ENCODE results near the gene VSTM2B.
"Not testable (repeated sequence)": the region's sequence is repeated elsewhere in the genome, so short reads cannot be mapped to it uniquely, and the experiment has no call there.

VSTM2B gene

DNA sequence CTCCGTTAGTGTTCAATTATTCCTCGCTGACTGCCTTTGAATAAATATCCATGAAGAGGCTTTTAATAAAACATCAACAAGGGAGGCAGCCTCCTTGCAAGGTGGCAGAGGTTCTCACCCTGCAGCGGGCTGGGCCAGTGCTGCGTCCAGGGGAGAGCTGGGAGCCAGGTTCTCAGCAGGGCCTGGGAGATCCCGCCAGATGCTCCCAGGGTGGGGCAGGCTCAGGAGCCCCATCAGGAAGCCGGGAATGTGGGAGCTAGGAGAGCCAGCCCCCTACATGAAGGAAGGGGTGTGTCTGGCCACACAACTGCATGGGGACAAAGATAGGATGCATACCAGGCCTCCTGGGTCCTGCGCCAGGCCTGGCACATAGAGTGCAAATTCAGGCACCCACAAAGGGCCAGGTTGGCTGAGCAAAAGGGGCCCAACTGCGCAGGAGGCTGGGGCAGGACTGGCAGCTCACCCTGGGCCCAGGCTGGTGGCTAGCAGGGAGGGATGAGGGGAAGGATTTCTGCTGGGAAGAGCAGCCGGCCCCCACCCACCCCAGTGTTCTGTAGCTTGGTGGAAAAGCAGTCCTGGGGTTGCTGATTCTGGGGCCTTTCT is 22.8 kb downstream of the VSTM2B start:
- Histone ChIP-seq H3K27ac (ENCODE audit: low read depth, low read length) (no peak overlapping the region), H3K27me3 (ENCODE audit: insufficient read depth, low read length) (no peaks in the 10 kb centered on the region), H3K4me1 (ENCODE audit: insufficient read depth, low read length) (no peaks in the 10 kb centered on the region), H3K9me3 (ENCODE audit: insufficient read depth, low read depth, low read length) (no peaks in the 10 kb centered on the region), H3K4me3 (ENCODE audit: low read length) (no peak overlapping the region), H3K9ac (ENCODE audit: low read depth, low read length) (no peak overlapping the region), H3K36me3 (ENCODE audit: insufficient read depth, low read length) (no peaks in the 10 kb centered on the region)
- 90% methylated on average over 9 of the region's 9 CpGs for WGBS

DNA sequence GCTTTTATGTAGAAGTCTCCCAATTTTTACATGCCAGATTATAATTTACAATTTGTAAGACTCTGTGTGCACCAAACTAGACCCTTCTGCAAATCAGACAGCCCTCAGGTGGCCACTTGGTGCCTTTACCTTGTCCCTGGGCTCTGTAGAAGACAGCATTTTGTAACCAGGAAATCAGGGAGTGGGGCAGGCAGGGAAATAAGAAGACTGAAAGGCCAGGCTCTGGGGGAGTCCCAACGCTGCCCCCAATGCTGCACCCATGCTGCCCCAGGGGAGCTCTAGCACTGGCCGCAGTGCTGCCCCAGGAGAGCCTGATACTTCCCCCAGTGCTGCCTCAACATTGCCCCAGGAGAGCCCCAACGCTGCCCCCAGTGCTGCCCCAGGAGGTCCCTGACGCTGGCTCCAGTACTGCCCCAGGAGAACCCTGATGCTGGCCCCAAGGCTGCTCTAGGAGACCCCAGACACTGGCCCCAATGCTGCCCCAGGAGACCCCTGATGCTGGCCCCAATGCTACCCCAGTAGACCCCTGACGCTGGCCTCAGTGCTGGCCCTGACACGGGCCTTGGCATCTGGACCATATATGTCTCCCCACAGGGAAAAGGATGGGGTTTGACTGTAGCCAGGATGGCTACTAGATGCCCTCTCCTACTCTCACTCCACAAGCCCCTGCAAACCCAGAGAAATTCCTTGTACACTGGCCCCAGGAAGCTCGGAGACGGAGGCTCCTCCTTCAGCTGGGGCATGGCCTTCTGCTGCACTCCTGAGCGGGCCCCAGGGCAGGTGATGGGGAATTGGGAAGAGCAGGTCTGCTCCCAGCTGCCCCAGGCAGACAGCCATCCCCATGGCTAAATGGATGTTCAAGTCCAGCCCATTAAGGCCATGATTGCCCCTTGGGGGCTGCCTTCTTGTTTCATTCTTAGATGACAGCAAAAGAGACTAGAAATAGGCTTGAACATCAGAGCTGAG is 23.6 kb downstream of the VSTM2B start:
- Histone ChIP-seq H3K27me3 (ENCODE audit: insufficient read depth, low read length) (no peaks in the 10 kb centered on the region), H3K4me3 (ENCODE audit: low read length) (no peak overlapping the region), H3K36me3 (ENCODE audit: insufficient read depth, low read length) (no peaks in the 10 kb centered on the region), H3K9me3 (ENCODE audit: insufficient read depth, low read depth, low read length) (no peaks in the 10 kb centered on the region), H3K9ac (ENCODE audit: low read depth, low read length) (no peak overlapping the region), H3K4me1 (ENCODE audit: insufficient read depth, low read length) (no peaks in the 10 kb centered on the region), H3K27ac (ENCODE audit: low read depth, low read length) (no peak overlapping the region)
- 88% methylated on average over 9 of the region's 9 CpGs for WGBS

DNA sequence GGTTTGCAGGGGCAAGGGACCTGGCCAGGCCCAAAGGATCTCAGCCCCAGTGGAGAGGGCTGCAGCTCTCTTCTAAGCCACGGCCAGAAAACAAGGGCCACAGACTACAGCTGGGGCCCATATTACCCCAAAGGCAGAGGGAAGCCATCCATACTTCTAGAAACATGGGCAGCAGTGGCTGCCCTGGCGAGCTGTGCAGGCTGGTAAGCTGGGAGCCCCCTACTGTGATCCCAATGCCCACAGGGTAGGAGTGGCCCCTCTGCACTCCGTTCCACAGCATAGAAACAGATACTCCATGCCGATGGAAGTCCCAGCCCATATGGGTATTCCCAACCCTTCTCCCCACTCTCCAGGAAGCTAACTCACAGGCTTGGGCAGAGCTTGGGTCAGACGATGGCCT is 25.1 kb downstream of the VSTM2B start:
- no peak overlapping the region for H3K9ac ChIP-seq (ENCODE audit: low read depth, low read length)
- no peaks in the 10 kb centered on the region for H3K36me3 ChIP-seq (ENCODE audit: insufficient read depth, low read length)
- no peaks in the 10 kb centered on the region for H3K27me3 ChIP-seq (ENCODE audit: insufficient read depth, low read length)
- WGBS, result 87% methylated on average over 5 of the region's 5 CpGs
- H3K4me3 ChIP-seq (ENCODE audit: low read length), result no peak overlapping the region
- H3K27ac ChIP-seq (ENCODE audit: low read depth, low read length), result no peak overlapping the region
- H3K9me3 ChIP-seq (ENCODE audit: insufficient read depth, low read depth, low read length), result no peaks in the 10 kb centered on the region
- H3K4me1 ChIP-seq (ENCODE audit: insufficient read depth, low read length), result no peaks in the 10 kb centered on the region

DNA sequence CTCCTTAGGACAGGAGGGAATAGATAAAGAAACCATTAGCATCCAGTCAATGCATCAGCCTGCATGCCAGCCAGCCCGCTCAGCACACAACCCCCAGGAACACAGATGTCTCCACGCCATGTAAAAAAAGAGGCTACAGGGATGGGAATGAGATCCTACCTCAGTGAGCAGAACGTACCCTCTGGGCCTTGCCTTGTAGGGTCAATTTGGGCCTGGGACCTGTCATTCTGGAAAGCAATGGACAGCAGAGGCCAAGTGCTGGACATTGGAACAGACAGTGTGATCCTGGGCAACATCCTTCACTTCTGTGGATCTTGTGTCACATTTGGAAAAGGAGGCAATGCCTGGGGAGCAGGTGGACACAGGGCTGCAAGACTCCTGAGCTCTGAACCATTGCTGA is 26.0 kb downstream of the VSTM2B start:
- H3K27me3 ChIP-seq (ENCODE audit: insufficient read depth, low read length), result no peaks in the 10 kb centered on the region
- no peak overlapping the region for H3K9ac ChIP-seq (ENCODE audit: low read depth, low read length)
- H3K27ac ChIP-seq (ENCODE audit: low read depth, low read length), result no peak overlapping the region
- H3K9me3 ChIP-seq (ENCODE audit: insufficient read depth, low read depth, low read length), result no peaks in the 10 kb centered on the region
- WGBS, result 94% methylated on average over 3 of the region's 3 CpGs
- H3K36me3 ChIP-seq (ENCODE audit: insufficient read depth, low read length), result no peaks in the 10 kb centered on the region
- no peaks in the 10 kb centered on the region for H3K4me1 ChIP-seq (ENCODE audit: insufficient read depth, low read length)
- H3K4me3 ChIP-seq (ENCODE audit: low read length), result no peak overlapping the region

DNA sequence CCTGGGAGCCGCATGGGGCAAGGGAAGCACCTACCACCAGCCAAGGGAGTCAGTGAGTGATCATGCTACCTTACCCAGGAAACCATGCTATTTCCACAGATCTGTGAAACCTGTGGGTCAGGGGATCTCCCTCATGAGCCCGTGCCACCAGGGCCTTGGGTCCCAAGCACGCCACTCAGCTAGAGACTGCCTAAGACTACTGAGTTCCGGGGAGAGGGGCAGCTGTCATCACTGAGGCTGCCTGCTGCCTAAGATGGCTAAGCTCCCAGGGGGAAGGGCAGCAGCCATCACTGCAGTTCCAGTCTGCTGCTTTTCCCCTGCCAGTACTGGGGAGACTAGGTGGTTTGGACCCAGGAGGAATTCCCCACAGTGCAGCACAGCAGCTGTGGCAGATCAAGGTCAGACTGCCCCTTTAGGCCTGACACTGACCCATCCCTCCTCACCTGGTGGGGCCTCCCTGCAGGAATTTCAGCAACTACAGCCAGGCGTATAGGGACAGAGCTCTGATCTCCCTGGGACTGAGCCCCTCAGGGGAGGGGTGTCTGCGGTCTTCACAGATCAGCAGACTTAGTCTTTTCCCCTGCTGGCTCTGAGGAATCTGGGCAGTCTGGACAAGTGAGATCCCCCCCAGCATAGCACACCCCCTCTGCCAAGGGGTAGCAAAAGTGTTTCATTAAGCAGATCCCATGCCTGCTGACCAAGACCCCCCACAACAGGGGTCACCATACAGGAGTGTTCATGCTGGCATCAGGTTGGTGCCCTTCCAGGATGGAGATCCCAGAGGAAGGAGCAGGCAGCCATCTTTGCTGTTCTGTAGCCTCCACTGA is 26.9 kb downstream of the VSTM2B start:
- H3K4me3 ChIP-seq (ENCODE audit: low read length), result no peak overlapping the region
- H3K27me3 ChIP-seq (ENCODE audit: insufficient read depth, low read length), result no peaks in the 10 kb centered on the region
- H3K36me3 ChIP-seq (ENCODE audit: insufficient read depth, low read length), result no peaks in the 10 kb centered on the region
- H3K9ac ChIP-seq (ENCODE audit: low read depth, low read length), result no peak overlapping the region
- 85% methylated on average over 6 of the region's 6 CpGs for WGBS
- H3K4me1 ChIP-seq (ENCODE audit: insufficient read depth, low read length), result no peaks in the 10 kb centered on the region
- no peaks in the 10 kb centered on the region for H3K9me3 ChIP-seq (ENCODE audit: insufficient read depth, low read depth, low read length)
- no peak overlapping the region for H3K27ac ChIP-seq (ENCODE audit: low read depth, low read length)

DNA sequence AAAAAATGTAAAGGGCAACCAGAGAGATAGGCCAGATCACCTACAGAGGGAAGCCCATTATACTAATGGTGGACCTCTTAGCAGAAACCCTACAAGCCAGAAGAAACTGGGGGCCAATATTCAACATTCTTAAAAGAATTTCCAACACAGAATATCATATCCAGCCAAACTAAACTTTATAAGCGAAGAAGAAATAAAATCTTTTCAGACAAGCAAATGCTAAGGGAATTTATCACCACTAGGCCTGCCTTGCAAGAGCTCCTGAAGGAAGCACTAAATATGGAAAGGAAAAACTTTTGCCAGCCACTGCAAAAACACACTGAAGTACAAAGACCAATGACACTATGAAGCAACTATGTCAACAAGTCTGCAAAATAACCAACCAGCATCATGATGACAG is 28.4 kb downstream of the VSTM2B start:
- WGBS, result 87% methylated on average over 1 of the region's 1 CpG
- H3K27ac ChIP-seq (ENCODE audit: low read depth, low read length), result no peak overlapping the region
- H3K9me3 ChIP-seq (ENCODE audit: insufficient read depth, low read depth, low read length), result no peaks in the 10 kb centered on the region

DNA sequence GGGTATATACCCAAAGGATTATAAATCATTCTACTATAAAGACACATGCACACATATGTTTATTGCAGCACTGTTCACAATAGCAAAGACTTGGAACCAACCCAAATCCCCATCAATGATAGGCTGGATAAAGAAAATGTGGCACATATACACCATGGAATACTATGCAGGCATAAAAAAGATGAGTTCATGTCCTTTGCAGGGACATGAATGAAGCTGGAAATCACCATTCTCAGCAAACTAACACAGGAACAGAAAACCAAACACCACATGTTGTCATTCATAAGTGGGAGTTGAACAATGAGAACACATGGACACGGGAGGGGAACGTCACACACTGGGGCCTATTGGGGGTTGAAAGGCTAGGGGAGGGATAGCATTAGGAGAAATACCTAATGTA is 33.3 kb downstream of the VSTM2B start:
- H3K9ac ChIP-seq (ENCODE audit: low read depth, low read length); H3K4me3 ChIP-seq (ENCODE audit: low read length); H3K4me1 ChIP-seq (ENCODE audit: insufficient read depth, low read length); H3K36me3 ChIP-seq (ENCODE audit: insufficient read depth, low read length); H3K9me3 ChIP-seq (ENCODE audit: insufficient read depth, low read depth, low read length); H3K27ac ChIP-seq (ENCODE audit: low read depth, low read length); H3K27me3 ChIP-seq (ENCODE audit: insufficient read depth, low read length): not testable (repeated sequence)
- WGBS, result 96% methylated on average over 2 of the region's 2 CpGs

More for the DNA sequence above, 28.4 kb downstream of the VSTM2B start:
- Histone ChIP-seq H3K9ac (ENCODE audit: low read depth, low read length) (no peak overlapping the region), H3K4me1 (ENCODE audit: insufficient read depth, low read length) (no peaks in the 10 kb centered on the region), H3K4me3 (ENCODE audit: low read length) (no peak overlapping the region), H3K36me3 (ENCODE audit: insufficient read depth, low read length) (no peaks in the 10 kb centered on the region), H3K27me3 (ENCODE audit: insufficient read depth, low read length) (no peaks in the 10 kb centered on the region)

DNA sequence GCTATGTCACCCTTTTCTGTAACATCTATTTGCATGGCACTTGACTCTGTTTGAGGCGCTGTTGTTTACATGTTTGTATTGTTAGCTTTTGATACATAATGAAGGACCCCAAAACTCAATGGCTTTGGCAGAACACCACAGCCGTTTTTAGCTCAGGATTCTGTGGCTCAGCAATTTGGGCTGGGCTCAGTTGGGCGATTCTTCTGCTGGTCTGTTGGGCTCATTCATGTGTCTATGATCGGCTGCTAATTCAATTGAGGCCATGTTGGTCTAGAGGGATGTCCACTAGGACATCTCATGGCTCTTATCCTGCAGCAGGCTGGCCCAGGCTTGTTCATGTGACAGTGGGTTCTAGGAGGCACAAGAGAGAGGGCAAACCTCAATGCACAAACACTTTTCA is 33.9 kb downstream of the VSTM2B start:
- Histone ChIP-seq H3K4me1 (ENCODE audit: insufficient read depth, low read length) (no peaks in the 10 kb centered on the region), H3K4me3 (ENCODE audit: low read length) (no peak overlapping the region), H3K9ac (ENCODE audit: low read depth, low read length) (no peak overlapping the region), H3K36me3 (ENCODE audit: insufficient read depth, low read length) (no peaks in the 10 kb centered on the region), H3K9me3 (ENCODE audit: insufficient read depth, low read depth, low read length) (peaks cover 8% of the 10 kb centered on the region), H3K27me3 (ENCODE audit: insufficient read depth, low read length) (no peaks in the 10 kb centered on the region), H3K27ac (ENCODE audit: low read depth, low read length) (no peak overlapping the region)
- WGBS, result 90% methylated on average over 4 of the region's 4 CpGs

DNA sequence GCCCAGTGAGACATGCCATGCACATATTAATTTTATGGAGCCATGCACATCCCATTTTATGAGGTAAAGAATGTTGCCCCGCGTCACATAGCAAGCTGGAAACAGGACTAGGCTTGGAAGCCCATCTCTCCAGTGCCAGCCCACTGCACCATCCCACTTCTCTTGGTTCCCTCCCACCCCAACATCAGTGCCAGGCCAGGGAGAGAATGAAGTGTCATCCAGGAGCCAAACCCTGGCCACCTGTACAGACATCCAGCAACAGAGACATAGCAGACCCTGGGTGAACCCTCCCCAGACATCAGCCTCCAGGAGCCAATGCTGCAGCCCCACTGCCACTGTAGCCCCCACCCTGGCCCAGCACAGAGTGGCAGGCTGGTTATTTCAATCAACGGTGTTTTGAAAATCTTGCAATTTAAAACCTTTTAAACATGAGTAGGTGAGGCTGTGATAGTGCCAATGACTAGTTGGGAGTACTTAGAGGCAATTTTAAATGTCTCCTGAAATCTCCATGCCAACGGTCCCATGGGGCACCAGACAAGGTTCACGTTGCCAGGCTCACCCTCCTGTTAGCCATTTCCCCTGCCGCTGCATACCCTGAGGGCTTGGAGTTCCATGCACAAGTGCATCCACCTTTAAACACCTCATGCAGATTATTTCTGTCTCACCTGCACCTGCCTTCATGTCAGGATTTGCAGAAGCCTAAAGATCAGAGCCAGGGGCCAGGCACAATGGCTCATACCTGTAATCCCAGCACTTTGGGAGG is 34.7 kb downstream of the VSTM2B start:
- no peaks in the 10 kb centered on the region for H3K36me3 ChIP-seq (ENCODE audit: insufficient read depth, low read length)
- H3K27me3 ChIP-seq (ENCODE audit: insufficient read depth, low read length), result no peaks in the 10 kb centered on the region
- H3K9me3 ChIP-seq (ENCODE audit: insufficient read depth, low read depth, low read length), result peaks cover 8% of the 10 kb centered on the region
- no peaks in the 10 kb centered on the region for H3K4me1 ChIP-seq (ENCODE audit: insufficient read depth, low read length)
- 90% methylated on average over 6 of the region's 6 CpGs for WGBS
- no peak overlapping the region for H3K4me3 ChIP-seq (ENCODE audit: low read length)
- H3K9ac ChIP-seq (ENCODE audit: low read depth, low read length), result no peak overlapping the region
- no peak overlapping the region for H3K27ac ChIP-seq (ENCODE audit: low read depth, low read length)

DNA sequence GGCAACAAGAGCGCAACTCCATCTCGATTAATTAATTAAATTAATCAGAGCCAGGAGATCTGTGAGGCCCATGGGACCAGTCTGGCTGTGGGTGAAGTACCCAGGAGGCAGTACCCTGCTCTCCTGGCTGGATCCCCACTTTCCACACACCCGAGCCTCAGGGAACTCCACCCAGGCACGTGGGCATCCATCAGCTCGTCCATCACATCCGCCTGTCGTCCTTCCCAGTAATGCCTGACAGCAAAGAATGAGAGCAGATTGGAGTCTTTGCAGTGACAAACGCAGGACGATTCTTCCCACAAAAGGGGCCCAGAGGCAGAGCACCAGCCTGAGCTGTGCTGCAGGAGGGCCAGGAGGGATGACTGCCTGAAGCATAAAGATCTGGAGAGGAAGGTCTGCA is 35.8 kb downstream of the VSTM2B start:
- Histone ChIP-seq H3K27me3 (ENCODE audit: insufficient read depth, low read length) (no peaks in the 10 kb centered on the region), H3K27ac (ENCODE audit: low read depth, low read length) (no peak overlapping the region), H3K4me3 (ENCODE audit: low read length) (no peak overlapping the region), H3K4me1 (ENCODE audit: insufficient read depth, low read length) (no peaks in the 10 kb centered on the region), H3K36me3 (ENCODE audit: insufficient read depth, low read length) (no peaks in the 10 kb centered on the region), H3K9ac (ENCODE audit: low read depth, low read length) (no peak overlapping the region), H3K9me3 (ENCODE audit: insufficient read depth, low read depth, low read length) (peaks cover 8% of the 10 kb centered on the region)
- WGBS, result 89% methylated on average over 9 of the region's 9 CpGs
